Heart left ventricle (tissue), 13 donors: ENCODE results near the gene ARHGEF40.

ENCODE experiments used
- POLR2A ChIP-seq, 2 donors: fragments of 450-650 bp; IDR thresholded peaks; one replicate each; pipeline ENCODE4 v1.6.1; 2017; ENCODE audit warnings: antibody characterized with exemption in 2 of 2, mild to moderate bottlenecking in 2 of 2, moderate library complexity in 2 of 2
- TF ChIP-seq, protein P1 (sequence below), 12 donors: fragments of 200-600 bp; sonication (generic) in 4 of 12; IDR thresholded peaks; one replicate each; pipeline versions ENCODE4 v1.5.0 to v1.8.0; 2018 to 2022; ENCODE audit warnings: antibody characterized with exemption in 12 of 12, mild to moderate bottlenecking in 5 of 12
- donor health status: ischemic (EF 13 %, LVEDD 7.1; RV severe dilation, severe dysfunction).
- donor health status: DM: no; HTN: yes; CAD: no.
- donor health status: DM: no; HTN: no; CAD: no.
- donor health status: ischemic (EF 25% LVEDD 6.9; RV normal size, moderate dysfunction).
- donor health status: ischemic (EF 25% LVEDD 5.7; RV mildly dilated, moderate dysfunction).
- donor health status: ischemic (EF 35%, LVEDD 5.7; RV mildly dilated, moderate dysfunction).
- donor health status: nonischemic (EF 11% LVEDD 7.7; RV severe dilation, severe dysfunction).
- donor health status: DM: yes; HTN: yes; CAD: no.
- donor health status: PGD.
- donor health status: ischemic (EF 29% LVEDD 5.4; RV normal size, mild dysfunction).
- donor health status: nonischemic (EF 23%, LVEDD 6.1; RV moderate dilation, normal function).

DNA sequence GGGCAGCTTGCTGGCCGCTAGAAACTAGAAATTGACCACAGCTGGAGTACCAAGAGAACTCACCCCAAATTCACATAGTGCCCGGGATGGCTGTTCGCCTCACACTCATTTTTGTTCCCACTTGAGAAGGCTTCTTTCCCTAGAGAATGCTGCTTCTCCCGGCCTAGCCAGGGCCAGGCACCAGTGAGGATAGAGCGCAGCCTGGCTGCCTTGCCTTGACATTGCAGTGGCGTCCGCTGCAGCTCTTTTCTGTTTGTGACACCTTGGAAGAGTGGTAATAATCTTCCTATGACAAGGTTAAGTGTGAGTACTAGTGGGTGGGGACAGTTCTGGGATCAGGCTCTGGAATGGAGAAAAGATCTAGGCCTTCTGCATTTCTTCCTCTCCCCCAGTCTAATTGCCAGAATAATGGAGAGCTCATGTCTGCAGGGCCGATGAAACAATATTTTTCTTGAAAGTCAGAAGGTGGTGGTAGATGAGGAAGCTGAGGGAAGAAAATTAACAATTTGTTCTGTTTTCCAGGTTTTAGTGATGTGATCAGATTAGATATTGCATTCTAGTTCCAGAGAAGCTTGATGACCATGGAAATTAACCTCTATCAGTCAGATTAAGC is 34.5 kb downstream of the ARHGEF40 start:
- TF ChIP-seq, protein P1, sequence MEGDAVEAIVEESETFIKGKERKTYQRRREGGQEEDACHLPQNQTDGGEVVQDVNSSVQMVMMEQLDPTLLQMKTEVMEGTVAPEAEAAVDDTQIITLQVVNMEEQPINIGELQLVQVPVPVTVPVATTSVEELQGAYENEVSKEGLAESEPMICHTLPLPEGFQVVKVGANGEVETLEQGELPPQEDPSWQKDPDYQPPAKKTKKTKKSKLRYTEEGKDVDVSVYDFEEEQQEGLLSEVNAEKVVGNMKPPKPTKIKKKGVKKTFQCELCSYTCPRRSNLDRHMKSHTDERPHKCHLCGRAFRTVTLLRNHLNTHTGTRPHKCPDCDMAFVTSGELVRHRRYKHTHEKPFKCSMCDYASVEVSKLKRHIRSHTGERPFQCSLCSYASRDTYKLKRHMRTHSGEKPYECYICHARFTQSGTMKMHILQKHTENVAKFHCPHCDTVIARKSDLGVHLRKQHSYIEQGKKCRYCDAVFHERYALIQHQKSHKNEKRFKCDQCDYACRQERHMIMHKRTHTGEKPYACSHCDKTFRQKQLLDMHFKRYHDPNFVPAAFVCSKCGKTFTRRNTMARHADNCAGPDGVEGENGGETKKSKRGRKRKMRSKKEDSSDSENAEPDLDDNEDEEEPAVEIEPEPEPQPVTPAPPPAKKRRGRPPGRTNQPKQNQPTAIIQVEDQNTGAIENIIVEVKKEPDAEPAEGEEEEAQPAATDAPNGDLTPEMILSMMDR (IDR thresholded peaks at IDR 0.05), result peak; percentile 88 to 99 (median 96)
- no peak for TF ChIP-seq POLR2A (IDR thresholded peaks at IDR 0.05)
